ENCODE data around the gene IER3. TPM values are rescaled to one million over a fixed set of nuclear protein-coding genes. Genes with fewer than 3 reads are reported as not detected.
"Not testable (repeated sequence)": the region's sequence is repeated elsewhere in the genome, so short reads cannot be mapped to it uniquely, and the experiment has no call there.

Gene IER3
- total RNA-seq, 2 donors from 2014 or later, result 70.9 to 169 TPM

DNA sequence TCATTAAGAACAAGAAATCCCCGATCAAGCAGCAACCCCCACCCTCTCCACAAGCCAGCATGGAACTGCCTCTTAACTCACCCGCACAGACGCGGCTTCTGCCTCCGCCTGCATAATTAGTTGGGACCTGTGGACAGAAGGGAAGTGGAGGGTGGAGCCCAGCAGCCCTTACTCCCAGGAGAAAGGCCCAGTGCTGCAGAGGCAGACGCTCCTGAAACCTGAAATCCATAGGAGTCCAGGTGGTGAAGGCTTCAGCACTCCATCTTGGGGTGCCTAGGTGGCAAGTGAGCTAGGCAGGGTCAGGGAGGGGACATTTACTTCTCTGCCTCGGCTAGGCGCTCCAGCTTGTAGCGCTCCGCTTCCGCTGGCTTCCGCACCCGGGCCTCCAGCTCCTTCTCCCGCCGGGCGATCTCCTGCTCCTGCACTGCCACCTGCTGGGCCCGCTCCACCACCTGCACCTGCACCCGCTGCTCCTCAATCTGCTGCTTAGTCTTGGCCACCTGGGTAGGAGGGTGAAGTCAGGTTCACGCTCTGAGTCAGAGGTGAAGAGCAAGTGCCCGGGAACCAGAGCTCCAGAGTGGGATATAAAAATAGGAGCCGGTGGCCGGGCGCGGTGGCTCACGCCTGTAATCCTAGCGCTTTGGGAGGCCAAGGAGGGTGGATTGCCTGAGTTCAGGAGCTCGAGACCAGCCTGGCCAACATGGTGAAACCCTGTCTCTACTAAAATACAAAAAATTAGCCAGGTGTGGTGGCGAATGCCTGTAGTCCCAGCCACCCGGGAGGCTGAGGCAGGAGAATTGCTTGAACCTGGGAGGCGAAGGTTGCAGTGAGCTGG, 13.5 kb downstream of the IER3 start:
- ATAC-seq (peak; percentile 95), DNase-seq (peak; percentile 84 to 90)
- intact Hi-C loops (cut with DNase I, micrococcal nuclease), result no loop called here

- no peak for ATAC-seq
- DNase-seq, result no peak
- intact Hi-C loops (cut with DNase I, micrococcal nuclease), result no loop called here
Measured at GRCh38 chr6:30727920-30728553, 16.3 kb downstream of the IER3 start.

- ATAC-seq (no peak), DNase-seq (no peak)
- intact Hi-C loops (cut with DNase I, micrococcal nuclease), result no loop called here
Measured at GRCh38 chr6:30726506-30727413, 17.6 kb downstream of the IER3 start.

GRCh38 chr6:30725713-30726505, 18.4 kb downstream of the IER3 start:
- DNase-seq (no peak), ATAC-seq (no peak)
- intact Hi-C loops (cut with DNase I, micrococcal nuclease), result no loop called here

DNA sequence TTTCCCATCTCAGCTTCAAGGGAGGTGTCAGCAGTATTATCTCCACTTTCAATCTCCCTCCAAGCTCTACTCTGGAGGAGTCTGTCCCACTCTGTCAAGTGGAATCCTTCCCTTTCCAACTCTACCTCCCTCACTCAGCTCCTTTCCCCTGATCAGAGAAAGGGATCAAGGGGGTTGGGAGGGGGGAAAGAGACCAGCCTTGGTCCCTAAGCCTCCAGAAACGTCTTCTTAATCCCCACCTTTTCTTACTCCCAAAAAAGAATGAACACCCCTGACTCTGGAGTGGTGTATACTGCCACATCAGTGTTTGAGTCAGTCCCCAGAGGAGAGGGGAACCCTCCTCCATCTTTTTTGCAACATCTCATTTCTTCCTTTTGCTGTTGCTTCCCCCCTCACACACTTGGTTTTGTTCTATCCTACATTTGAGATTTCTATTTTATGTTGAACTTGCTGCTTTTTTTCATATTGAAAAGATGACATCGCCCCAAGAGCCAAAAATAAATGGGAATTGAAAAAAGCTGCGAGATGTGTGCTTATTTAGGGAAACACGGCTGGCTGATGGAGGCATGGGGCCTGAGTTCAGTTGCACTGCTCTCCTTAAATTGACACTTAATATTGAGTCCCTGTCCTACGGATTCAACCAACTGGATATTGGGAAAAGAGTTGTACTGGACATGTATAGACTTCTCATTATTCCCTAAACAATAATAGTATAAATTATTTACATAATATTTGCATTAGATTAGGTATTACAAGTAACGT, 19.3 kb downstream of the IER3 start:
- ATAC-seq, result no peak
- DNase-seq, result no peak
- intact Hi-C loops (cut with DNase I, micrococcal nuclease), result loop anchor here in 1 of 2 donors (5.0 kb wide), 1 partner anchor 48 kb away; no protein-coding TSS in a partner anchor

DNA sequence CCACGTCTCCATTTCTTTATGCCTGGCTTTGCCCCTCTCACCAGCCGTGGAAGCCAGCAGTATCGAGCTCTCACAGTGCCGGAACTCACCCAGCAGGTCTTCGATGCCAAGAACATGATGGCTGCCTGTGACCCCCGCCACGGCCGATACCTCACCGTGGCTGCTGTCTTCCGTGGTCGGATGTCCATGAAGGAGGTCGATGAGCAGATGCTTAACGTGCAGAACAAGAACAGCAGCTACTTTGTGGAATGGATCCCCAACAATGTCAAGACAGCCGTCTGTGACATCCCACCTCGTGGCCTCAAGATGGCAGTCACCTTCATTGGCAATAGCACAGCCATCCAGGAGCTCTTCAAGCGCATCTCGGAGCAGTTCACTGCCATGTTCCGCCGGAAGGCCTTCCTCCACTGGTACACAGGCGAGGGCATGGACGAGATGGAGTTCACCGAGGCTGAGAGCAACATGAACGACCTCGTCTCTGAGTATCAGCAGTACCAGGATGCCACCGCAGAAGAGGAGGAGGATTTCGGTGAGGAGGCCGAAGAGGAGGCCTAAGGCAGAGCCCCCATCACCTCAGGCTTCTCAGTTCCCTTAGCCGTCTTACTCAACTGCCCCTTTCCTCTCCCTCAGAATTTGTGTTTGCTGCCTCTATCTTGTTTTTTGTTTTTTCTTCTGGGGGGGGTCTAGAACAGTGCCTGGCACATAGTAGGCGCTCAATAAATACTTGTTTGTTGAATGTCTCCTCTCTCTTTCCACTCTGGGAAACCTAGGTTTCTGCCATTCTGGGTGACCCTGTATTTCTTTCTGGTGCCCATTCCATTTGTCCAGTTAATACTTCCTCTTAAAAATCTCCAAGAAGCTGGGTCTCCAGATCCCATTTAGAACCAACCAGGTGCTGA, 20.3 kb downstream of the IER3 start:
- DNase-seq, ATAC-seq: not testable (repeated sequence)
- intact Hi-C loops (cut with DNase I, micrococcal nuclease), result loop anchor here (2.0 to 5.0 kb wide), 2 partner anchors 45 to 47 kb away; no protein-coding TSS in a partner anchor

GRCh38 chr6:30723159-30723842, 21.0 kb downstream of the IER3 start:
- ATAC-seq, DNase-seq: not testable (repeated sequence)
- intact Hi-C loops (cut with DNase I, micrococcal nuclease), result loop anchor here (2.0 to 5.0 kb wide), 2 partner anchors 44 to 46 kb away; no protein-coding TSS in a partner anchor

GRCh38 chr6:30722280-30723112, 21.9 kb downstream of the IER3 start:
- intact Hi-C loops (cut with DNase I, micrococcal nuclease), result loop anchor here (2.0 to 5.0 kb wide), 2 partner anchors 44 to 45 kb away; no protein-coding TSS in a partner anchor
- peak; percentile 8 for ATAC-seq
- DNase-seq, result peak; percentile 63 to 88

DNA sequence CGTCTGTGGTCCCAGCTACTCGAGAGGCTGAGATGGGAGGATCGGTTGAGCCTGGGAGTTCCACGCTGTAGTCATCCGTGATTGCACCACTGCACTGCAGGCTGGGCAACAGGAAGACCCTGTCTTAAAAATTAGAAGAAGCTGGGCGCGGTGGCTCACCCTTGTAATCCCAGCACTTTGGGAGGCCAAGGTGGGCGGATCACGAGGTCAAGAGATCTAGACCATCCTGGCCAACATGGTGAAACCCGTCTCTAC, 22.4 kb downstream of the IER3 start:
- intact Hi-C loops (cut with DNase I, micrococcal nuclease), result loop anchor here (2.0 to 5.0 kb wide), 2 partner anchors 43 to 45 kb away; no protein-coding TSS in a partner anchor
- not testable (repeated sequence) for ATAC-seq
- peak; percentile 46 to 49 for DNase-seq

- DNase-seq, result peak; percentile 89 to 95
- intact Hi-C loops (cut with DNase I, micrococcal nuclease), result loop anchor here (2.0 to 5.0 kb wide), 2 partner anchors 43 to 44 kb away; no protein-coding TSS in a partner anchor
- ATAC-seq, result peak; percentile 68
Measured at GRCh38 chr6:30721198-30722024, 22.9 kb downstream of the IER3 start.

GRCh38 chr6:30720738-30721197, 23.6 kb downstream of the IER3 start:
- DNase-seq, result peak; percentile 85 to 87
- ATAC-seq, result peak; percentile 33
- intact Hi-C loops (cut with DNase I, micrococcal nuclease), result loop anchor here in 1 of 2 donors (5.0 kb wide), 1 partner anchor 43 kb away; no protein-coding TSS in a partner anchor

DNA sequence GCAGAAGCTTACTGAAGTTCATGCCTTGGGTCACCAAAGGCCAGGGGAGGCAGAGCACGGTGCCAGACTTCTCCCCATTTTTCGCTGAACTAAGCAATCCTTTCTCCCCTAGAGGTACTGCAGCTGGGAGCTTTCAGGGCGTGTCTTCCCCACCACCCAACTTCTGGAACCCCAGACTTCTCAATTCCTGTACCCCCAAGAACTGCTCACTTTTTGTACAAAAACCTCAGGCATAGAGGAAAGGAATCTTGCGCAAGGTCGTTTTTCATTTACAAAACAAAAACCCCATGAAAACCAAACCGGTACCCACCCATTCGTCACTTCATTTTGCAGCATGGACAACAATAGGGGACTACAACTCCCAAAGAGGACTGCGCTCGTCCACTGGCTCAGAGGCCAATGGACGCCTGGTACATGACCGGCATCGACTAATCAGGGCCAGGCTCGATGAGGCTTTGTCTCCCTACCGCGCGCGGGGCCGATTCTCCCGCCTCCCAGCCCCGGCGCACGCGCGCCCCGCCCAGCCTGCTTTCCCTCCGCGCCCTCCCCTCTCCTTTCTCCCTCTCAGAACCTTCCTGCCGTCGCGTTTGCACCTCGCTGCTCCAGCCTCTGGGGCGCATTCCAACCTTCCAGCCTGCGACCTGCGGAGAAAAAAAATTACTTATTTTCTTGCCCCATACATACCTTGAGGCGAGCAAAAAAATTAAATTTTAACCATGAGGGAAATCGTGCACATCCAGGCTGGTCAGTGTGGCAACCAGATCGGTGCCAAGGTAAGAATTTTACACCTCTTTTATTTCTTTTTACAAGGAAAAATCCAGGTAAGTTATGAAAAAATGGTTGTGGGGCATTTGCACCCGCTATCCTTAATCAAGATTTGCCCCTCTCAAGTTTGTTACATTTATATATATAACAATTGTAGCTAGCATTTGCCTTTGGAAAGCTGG, 24.3 kb downstream of the IER3 start, which contains the start of gene TUBB:
Gene TUBB (plus strand): TSS at position 562 of the 947 bp plus-strand sequence. CDS start 155 bp downstream, at position 717.
- ATAC-seq, result peak; percentile 71
- peak; percentile 97 to 98 for DNase-seq
- intact Hi-C loops (cut with DNase I, micrococcal nuclease), result loop anchor here in 1 of 2 donors (5.0 kb wide), 1 partner anchor 43 kb away; no protein-coding TSS in a partner anchor

DNA sequence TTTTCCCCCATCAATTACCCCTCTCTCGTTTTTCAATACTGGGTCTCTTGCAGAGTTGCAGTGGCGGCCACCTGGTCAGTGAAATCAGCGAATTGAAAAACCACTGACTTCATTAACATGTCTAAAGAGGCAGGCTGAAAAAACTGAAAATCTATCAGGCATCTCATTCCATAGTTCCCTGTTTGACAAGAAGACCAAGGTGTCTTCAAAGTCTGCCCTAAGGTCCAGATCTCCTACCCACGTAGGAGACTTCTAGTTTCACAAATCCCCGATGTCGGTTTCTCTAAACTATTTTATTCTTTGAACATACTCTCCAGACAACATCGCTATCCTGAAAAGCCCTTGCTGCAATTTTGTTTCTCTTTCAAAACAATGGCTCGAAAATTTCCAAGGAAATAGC, 25.0 kb downstream of the IER3 start:
- no peak for DNase-seq
- no peak for ATAC-seq
- intact Hi-C loops (cut with DNase I, micrococcal nuclease), result no loop called here
